PFSK-1 (cell line): Measurements from ENCODE around the gene CALCOCO1.

Experiments
- FOXP2 ChIP-seq: optimal IDR thresholded peaks from 2 replicates; pipeline ENCODE3; 2011; ENCODE audit warnings: borderline replicate concordance, control low read depth, inconsistent platforms; ENCODE audit not compliant: insufficient read depth; ENCODE audit errors: extremely low read length, extremely low read depth
- POLR2AphosphoS5 ChIP-seq: IDR thresholded peaks from 2 replicates; pipeline ENCODE4 v1.6.1; 2012; ENCODE audit warnings: low read depth, mild to moderate bottlenecking, control low read depth, low read length, moderate library complexity
- REST ChIP-seq, 2 experiments: IDR thresholded peaks; 2 replicates each; pipeline versions ENCODE4 v1.6.1 to v1.8.0; 2011 to 2012; ENCODE audit warnings: low read depth in 2 of 2, low read length in 2 of 2, control low read depth in 1 of 2, inconsistent platforms in 1 of 2, mild to moderate bottlenecking in 1 of 2, moderate library complexity in 1 of 2; ENCODE audit not compliant: insufficient read depth in 1 of 2
- SIN3A ChIP-seq: IDR thresholded peaks from 2 replicates; pipeline ENCODE4 v1.6.1; 2012; ENCODE audit warnings: mild to moderate bottlenecking, low read length, moderate library complexity, borderline replicate concordance; ENCODE audit not compliant: insufficient read depth
- TAF1 ChIP-seq: IDR thresholded peaks from 2 replicates; pipeline ENCODE4 v1.6.1; 2012; ENCODE audit warnings: low read length, control low read depth, borderline replicate concordance; ENCODE audit not compliant: insufficient read depth

CALCOCO1 gene

GRCh38 chr12:53739214-53740129, 12.2 kb upstream of the CALCOCO1 start:
- no peak for TF ChIP-seq TAF1
- no peak for TF ChIP-seq REST (IDR thresholded peaks at IDR 0.05; ENCODE audit: insufficient read depth in 1 of 2, low read depth in 2 of 2, low read length in 2 of 2)
- TF ChIP-seq SIN3A, result no peak
- TF ChIP-seq POLR2AphosphoS5, result no peak
- no peak for TF ChIP-seq FOXP2

DNA sequence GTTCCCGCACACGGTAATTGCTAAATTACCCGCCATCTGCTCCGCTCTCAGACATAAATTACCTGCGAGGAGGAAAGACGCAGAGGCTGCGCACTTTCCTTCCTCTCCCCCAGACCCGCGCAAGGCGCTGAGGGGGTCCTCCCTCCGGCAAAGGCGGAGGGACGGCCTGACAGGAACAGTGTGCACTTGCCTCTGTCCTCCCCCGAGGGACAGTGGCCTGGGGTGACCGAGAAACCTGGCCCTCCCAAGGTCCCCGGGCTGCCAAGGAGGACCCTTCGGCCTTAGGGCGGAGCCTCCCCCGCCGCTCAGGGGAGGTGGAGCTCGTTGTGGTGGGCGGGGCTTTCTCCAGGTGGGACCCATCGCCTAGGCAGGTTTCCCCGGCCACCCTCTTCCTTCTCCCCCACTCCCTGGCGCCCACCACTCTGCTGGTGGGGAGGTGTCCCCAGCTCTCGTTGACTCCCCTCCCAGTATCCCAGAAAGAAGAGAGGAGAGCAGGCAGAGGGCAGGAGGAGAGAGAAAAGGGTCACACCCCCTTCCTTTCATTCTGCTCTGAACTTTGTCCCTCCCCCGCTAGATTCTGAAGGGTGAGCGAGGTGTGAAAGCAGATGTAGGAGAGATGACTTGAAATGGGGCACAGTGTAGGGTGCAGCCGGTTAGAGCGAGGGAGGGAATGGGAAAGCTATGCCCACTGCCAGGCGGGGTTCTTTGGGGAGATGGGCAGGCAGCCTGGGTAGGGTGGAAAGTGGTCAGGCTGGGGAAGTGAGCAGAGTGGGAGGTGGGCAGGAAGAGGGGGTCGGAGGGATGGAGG, 11.4 kb upstream of the CALCOCO1 start:
- TF ChIP-seq TAF1 (no peak), REST (IDR thresholded peaks at IDR 0.05; ENCODE audit: insufficient read depth in 1 of 2, low read depth in 2 of 2, low read length in 2 of 2) (no peak), POLR2AphosphoS5 (no peak), FOXP2 (no peak), SIN3A (no peak)

- TF ChIP-seq TAF1 (no peak), FOXP2 (no peak), REST (IDR thresholded peaks at IDR 0.05; ENCODE audit: insufficient read depth in 1 of 2, low read depth in 2 of 2, low read length in 2 of 2) (no peak)
These were observed 10.7 kb upstream of the CALCOCO1 start for GRCh38 chr12:53737951-53738405.

- TF ChIP-seq TAF1, result no peak
- TF ChIP-seq FOXP2, result no peak
- no peak for TF ChIP-seq POLR2AphosphoS5
- no peak for TF ChIP-seq REST (IDR thresholded peaks at IDR 0.05; ENCODE audit: insufficient read depth in 1 of 2, low read depth in 2 of 2, low read length in 2 of 2)
- TF ChIP-seq SIN3A, result no peak
These were observed 10.0 kb upstream of the CALCOCO1 start for GRCh38 chr12:53737093-53737808.
